Stomach (tissue), 9 donors: ENCODE results near the gene DNASE2. TPM values are rescaled to one million over a fixed set of nuclear protein-coding genes. Genes with fewer than 3 reads are reported as not detected.
A peak's percentile ranks its signal among the peaks of the same experiment; 100 is the strongest.

Source experiments
- DNase-seq, 2 donors: peaks; one replicate each; pipeline versions ENCODE4 v3.0.0 to v3.0.0-alpha.2; 2013 to 2019
- H3K27ac ChIP-seq, 5 donors: fragments of 200-600 bp in 4 of 5; sonication (generic) in 4 of 5; one replicate each; pipeline ENCODE4 v1.5.1; 2013 to 2019; ENCODE audit warnings: mild to moderate bottlenecking in 1 of 5, moderate library complexity in 1 of 5
- H3K27me3 ChIP-seq, 3 donors: fragments of 200-600 bp; sonication (generic); one replicate each; pipeline ENCODE4 v1.5.1; 2017 to 2019; ENCODE audit warnings: mixed run types in 1 of 3
- H3K36me3 ChIP-seq, 4 donors: fragments of 200-600 bp; sonication (generic); 1 replicate in 3 of 4; 2 replicates in 1 of 4; pipeline ENCODE4 v1.5.1; 2016 to 2019
- H3K4me1 ChIP-seq, 4 donors: fragments of 200-600 bp; sonication (generic); one replicate each; pipeline ENCODE4 v1.5.1; 2016 to 2019
- H3K4me3 ChIP-seq, 4 donors: fragments of 200-600 bp; sonication (generic) in 3 of 4; one replicate each; pipeline ENCODE4 v1.5.1; 2016 to 2019; ENCODE audit warnings: mild to moderate bottlenecking in 1 of 4
- H3K9me3 ChIP-seq, 4 donors: fragments of 200-600 bp; sonication (generic); one replicate each; pipeline ENCODE4 v1.5.1; 2016 to 2019
- EP300 ChIP-seq: sonication (generic); formaldehyde crosslinking; IDR thresholded peaks from one replicate; pipeline ENCODE4 v1.6.1; 2017; ENCODE audit warnings: antibody characterized with exemption
- POLR2A ChIP-seq, 4 donors: fragments of 450-650 bp; IDR thresholded peaks; one replicate each; pipeline ENCODE4 v1.6.1; 2016; ENCODE audit warnings: antibody characterized with exemption in 4 of 4, control low read depth in 2 of 4, mild to moderate bottlenecking in 1 of 4, moderate library complexity in 1 of 4
- POLR2AphosphoS5 ChIP-seq, 3 donors: sonication (generic); formaldehyde crosslinking; IDR thresholded peaks; one replicate each; pipeline ENCODE4 v1.6.1; 2016; ENCODE audit warnings: antibody characterized with exemption in 3 of 3
- WGBS, 5 donors: extraction: QIAGEN DNeasy Blood & Tissue Kit in 3 of 5; methylation state at CpG; one replicate each; pipeline versions ENCODE4 v1.1.5 to v1.1.7; 2013 to 2018; 5-methylcytosine and 5-hydroxymethylcytosine counted together
- intact Hi-C: fragments of 100-400 bp; cut with DNase I; formaldehyde crosslinking; loops from one replicate; pipeline ENCODE4 v1.15.1; 2023; ENCODE audit warnings: low total_unique reads
- polyA plus RNA-seq, 3 donors: library from polyadenylated mRNA; stranded (reverse); fragments of 200-250 nt; gene quantifications; one replicate each; pipeline ENCODE4 v1.2.3, GENCODE V29; 2013
- total RNA-seq, 5 donors: library from RNA; depleted of rRNA; stranded (reverse); fragments of >200 nt; gene quantifications; one replicate each; pipeline versions ENCODE4 v1.1.0 to v1.2.3, GENCODE V29; 2014 to 2016
- TF ChIP-seq, protein P1 (sequence below), 7 experiments: fragments of 450-650 bp in 4 of 7; fragments of 200-600 bp in 3 of 7; sonication (generic) in 3 of 7; IDR thresholded peaks; one replicate each; pipeline ENCODE4 v1.5.1; 2016 to 2019; ENCODE audit warnings: antibody characterized with exemption in 7 of 7, control low read depth in 2 of 7, mild to moderate bottlenecking in 1 of 7
- donor health status: healthy with polysubstance abuse.
- donor health status: Bipolar disorder and iron deficiency.
- donor health status: healthy.

The DNASE2 gene
- total and polyA plus RNA-seq, 8 donors = 9.0 to 53.1 (median 25.6) TPM

DNA sequence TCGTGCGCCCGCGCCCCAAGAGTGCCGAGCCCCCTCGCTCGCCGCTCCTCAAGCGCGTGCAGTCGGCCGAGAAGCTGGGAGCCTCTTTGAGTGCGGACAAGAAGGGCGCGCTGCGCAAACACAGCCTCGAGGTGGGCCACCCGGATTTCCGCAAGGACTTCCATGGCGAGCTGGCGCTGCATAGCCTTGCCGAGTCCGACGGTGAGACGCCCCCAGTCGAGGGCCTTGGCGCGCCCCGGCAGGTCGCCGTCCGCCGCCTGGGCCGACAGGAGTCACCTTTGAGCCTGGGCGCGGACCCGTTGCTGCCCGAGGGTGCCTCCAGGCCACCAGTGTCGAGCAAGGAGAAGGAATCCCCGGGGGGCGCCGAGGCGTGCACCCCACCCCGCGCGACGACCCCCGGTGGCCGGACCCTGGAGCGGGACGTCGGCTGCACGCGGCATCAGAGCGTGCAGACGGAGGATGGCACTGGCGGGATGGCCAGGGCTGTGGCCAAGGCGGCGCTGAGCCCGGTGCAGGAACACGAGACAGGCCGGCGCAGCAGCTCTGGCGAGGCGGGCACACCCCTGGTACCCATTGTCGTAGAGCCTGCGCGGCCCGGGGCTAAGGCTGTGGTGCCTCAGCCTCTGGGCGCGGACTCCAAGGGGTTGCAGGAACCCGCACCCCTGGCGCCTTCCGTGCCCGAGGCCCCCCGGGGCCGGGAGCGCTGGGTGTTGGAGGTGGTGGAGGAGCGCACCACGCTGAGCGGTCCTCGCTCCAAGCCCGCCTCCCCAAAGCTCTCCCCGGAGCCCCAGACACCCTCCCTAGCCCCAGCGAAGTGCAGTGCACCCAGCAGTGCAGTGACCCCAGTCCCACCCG, 7.1 kb downstream of the DNASE2 start:
- DNase-seq = no peak
- no peaks in the 10 kb centered on the region for H3K27me3 ChIP-seq
- intact Hi-C loops = no loop called here
- no peaks in the 10 kb centered on the region for H3K9me3 ChIP-seq
- 62 to 91% (median 83%) methylated on average over 44 to 86 of the region's 86 CpGs for WGBS, 5 donors
- no peak overlapping the region for H3K27ac ChIP-seq
- H3K4me1 ChIP-seq = peaks cover 0 to 13% (median 4%) of the 10 kb centered on the region in 4 donors
- H3K36me3 ChIP-seq = peaks cover 25 to 58% (median 53%) of the 10 kb centered on the region in 4 donors
- TF ChIP-seq, protein P1, sequence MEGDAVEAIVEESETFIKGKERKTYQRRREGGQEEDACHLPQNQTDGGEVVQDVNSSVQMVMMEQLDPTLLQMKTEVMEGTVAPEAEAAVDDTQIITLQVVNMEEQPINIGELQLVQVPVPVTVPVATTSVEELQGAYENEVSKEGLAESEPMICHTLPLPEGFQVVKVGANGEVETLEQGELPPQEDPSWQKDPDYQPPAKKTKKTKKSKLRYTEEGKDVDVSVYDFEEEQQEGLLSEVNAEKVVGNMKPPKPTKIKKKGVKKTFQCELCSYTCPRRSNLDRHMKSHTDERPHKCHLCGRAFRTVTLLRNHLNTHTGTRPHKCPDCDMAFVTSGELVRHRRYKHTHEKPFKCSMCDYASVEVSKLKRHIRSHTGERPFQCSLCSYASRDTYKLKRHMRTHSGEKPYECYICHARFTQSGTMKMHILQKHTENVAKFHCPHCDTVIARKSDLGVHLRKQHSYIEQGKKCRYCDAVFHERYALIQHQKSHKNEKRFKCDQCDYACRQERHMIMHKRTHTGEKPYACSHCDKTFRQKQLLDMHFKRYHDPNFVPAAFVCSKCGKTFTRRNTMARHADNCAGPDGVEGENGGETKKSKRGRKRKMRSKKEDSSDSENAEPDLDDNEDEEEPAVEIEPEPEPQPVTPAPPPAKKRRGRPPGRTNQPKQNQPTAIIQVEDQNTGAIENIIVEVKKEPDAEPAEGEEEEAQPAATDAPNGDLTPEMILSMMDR (IDR thresholded peaks at IDR 0.05) = no peak
- no peak for TF ChIP-seq POLR2AphosphoS5 (IDR thresholded peaks at IDR 0.05)
- TF ChIP-seq EP300 = no peak
- no peak for TF ChIP-seq POLR2A (IDR thresholded peaks at IDR 0.05)
- H3K4me3 ChIP-seq = peak overlapping the region; percentile 13 to 42 (median 30)

DNA sequence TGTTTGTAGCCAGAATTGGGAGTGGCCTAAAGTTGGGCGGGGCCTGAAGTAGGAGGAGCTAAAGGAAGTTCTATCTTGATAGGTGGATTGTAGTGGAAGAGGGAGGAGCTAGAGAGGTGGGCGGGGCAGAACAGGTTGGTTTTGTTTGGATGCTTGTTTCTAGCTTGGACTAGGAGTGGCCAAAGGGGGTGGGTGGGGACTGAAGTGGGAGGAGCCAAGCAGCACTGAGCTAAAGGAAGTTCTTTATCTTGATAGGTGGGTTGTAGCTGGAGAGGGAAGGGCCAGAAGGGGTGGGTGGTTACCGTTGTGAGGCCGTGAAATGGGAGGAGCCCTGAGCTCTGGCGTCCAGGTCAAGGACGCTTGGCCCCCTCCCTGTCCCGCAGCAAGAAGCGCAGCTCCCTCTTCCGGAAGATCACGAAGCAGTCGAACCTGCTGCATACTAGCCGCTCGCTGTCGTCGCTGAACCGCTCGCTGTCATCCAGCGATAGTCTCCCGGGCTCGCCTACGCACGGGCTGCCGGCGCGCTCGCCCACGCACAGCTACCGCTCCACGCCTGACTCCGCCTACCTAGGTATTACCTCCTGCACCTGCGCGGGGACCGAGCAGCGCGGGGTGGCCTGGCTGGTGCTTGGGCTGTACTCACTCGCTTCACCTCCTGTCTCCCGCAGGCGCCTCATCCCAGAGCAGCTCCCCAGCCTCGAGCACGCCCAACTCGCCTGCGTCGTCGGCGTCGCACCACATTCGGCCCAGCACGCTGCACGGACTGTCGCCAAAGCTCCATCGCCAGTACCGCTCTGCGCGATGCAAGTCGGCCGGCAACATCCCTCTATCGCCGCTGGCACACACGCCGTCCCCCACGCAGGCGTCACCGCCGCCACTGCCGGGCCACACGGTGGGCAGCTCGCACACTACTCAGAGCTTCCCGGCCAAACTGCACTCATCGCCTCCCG, 8.0 kb downstream of the DNASE2 start:
- Histone ChIP-seq H3K36me3 (peaks cover 24 to 53% (median 48%) of the 10 kb centered on the region in 4 donors), H3K4me1 (peaks cover 0 to 13% (median 4%) of the 10 kb centered on the region in 4 donors), H3K4me3 (peak overlapping the region; percentile 13 to 42 (median 30)), H3K9me3 (no peaks in the 10 kb centered on the region), H3K27me3 (no peaks in the 10 kb centered on the region), H3K27ac (peak overlapping the region in 2 of 5 donors; percentile 51 to 53)
- peak; percentile 87 to 88 for DNase-seq
- no peak for TF ChIP-seq POLR2A (IDR thresholded peaks at IDR 0.05)
- TF ChIP-seq, protein P1 (IDR thresholded peaks at IDR 0.05) = no peak
- intact Hi-C loops = no loop called here
- 39 to 65% (median 41%) methylated on average over 48 to 70 of the region's 70 CpGs for WGBS, 5 donors

DNA sequence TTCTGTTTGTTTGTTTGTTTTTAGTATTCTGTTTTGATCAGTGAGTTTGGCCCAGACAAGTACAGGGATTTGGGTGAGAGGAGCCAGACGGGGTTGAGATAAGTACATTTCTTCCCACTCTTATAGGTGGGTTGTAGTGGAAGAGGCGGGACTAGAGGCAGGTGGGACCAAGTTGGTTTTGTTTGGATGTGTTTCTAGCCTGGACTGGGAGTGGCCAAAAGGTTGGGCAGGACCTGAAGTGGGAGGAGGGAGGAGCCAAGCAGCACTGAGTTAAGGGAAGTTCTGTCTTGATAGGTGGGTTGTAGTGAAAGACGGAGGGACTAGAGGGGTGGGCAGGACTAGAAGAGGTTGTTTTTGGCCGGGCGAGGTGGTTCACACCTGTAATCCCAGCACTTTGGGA, 9.0 kb downstream of the DNASE2 start:
- Histone ChIP-seq H3K9me3 (no peaks in the 10 kb centered on the region), H3K27me3 (peaks cover 0 to 6% (median 0%) of the 10 kb centered on the region in 3 donors), H3K36me3 (peaks cover 15 to 43% (median 38%) of the 10 kb centered on the region in 4 donors), H3K27ac (no peak overlapping the region), H3K4me3 (no peak overlapping the region), H3K4me1 (peaks cover 9 to 22% (median 14%) of the 10 kb centered on the region in 4 donors)
- WGBS, 5 donors = 76 to 90% (median 81%) methylated on average over 5 of the region's 5 CpGs
- no peak for DNase-seq
- TF ChIP-seq POLR2A (IDR thresholded peaks at IDR 0.05) (no peak), EP300 (no peak), POLR2AphosphoS5 (IDR thresholded peaks at IDR 0.05) (no peak)
- TF ChIP-seq, protein P1 (IDR thresholded peaks at IDR 0.05) = no peak
- intact Hi-C loops = no loop called here

DNA sequence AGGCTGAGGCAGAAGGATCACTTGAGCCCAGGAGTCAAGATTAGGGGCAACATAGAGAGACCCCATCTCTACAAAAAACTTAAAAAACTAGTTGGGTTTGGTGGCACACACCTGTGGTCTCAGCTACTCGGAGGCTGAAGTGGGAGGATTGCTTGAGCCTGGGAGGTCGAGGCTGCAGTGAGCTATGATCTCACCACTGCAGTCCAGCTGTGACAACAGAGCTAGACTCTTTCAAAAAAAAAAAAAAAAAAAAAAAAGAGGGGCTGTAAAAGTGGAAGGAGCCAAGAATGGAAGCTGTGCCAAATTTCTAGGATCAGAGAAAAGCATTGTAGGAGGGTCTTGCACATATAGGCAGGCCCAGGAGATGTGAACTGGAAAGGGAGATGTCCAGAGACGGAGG, 9.6 kb downstream of the DNASE2 start:
- no peak overlapping the region for H3K27ac ChIP-seq
- H3K9me3 ChIP-seq = no peaks in the 10 kb centered on the region
- TF ChIP-seq POLR2AphosphoS5 (IDR thresholded peaks at IDR 0.05) (no peak), EP300 (no peak), POLR2A (IDR thresholded peaks at IDR 0.05) (no peak)
- TF ChIP-seq, protein P1 (IDR thresholded peaks at IDR 0.05) = no peak
- no peak overlapping the region for H3K4me3 ChIP-seq
- intact Hi-C loops = no loop called here
- peaks cover 0 to 10% (median 0%) of the 10 kb centered on the region in 3 donors for H3K27me3 ChIP-seq
- peaks cover 9 to 37% (median 32%) of the 10 kb centered on the region in 4 donors for H3K36me3 ChIP-seq
- peaks cover 13 to 24% (median 18%) of the 10 kb centered on the region in 4 donors for H3K4me1 ChIP-seq
- WGBS, 5 donors = 65 to 88% (median 76%) methylated on average over 3 of the region's 3 CpGs
- no peak for DNase-seq
